GM12875 (cell line): ENCODE measurements around the gene HBM.
"Not testable (repeated sequence)": the region's sequence is repeated elsewhere in the genome, so short reads cannot be mapped to it uniquely, and the experiment has no call there.

Source experiments
- H3K4me3 ChIP-seq: one replicate; pipeline ENCODE4 v1.5.1; 2011; ENCODE audit warnings: low read depth, low read length, control low read depth
- CTCF ChIP-seq: IDR thresholded peaks from 2 replicates; pipeline ENCODE4 v1.5.1; 2011; ENCODE audit warnings: low read depth, mild to moderate bottlenecking, control low read depth, inconsistent platforms, low read length, moderate library complexity, borderline replicate concordance; ENCODE audit not compliant: insufficient read depth

HBM gene

GRCh38 chr16:166375-167121 lies 770 bp downstream of the HBM start:
- no peak overlapping the region for H3K4me3 ChIP-seq
- no peak for TF ChIP-seq CTCF

- H3K4me3 ChIP-seq = no peak overlapping the region
- TF ChIP-seq CTCF = no peak
Measured at GRCh38 chr16:167122-167690, 1.4 kb downstream of the HBM start.

GRCh38 chr16:168424-168823 lies 2.6 kb downstream of the HBM start:
- no peak for TF ChIP-seq CTCF
- H3K4me3 ChIP-seq = no peak overlapping the region

GRCh38 chr16:169014-169413 lies 3.2 kb downstream of the HBM start:
- no peak overlapping the region for H3K4me3 ChIP-seq
- no peak for TF ChIP-seq CTCF

- not testable (repeated sequence) for H3K4me3 ChIP-seq
Measured at GRCh38 chr16:170088-170507, 4.3 kb downstream of the HBM start.

- H3K4me3 ChIP-seq = no peak overlapping the region
- no peak for TF ChIP-seq CTCF
Measured at GRCh38 chr16:170788-171187, 5.0 kb downstream of the HBM start.

GRCh38 chr16:172374-172941 lies 6.7 kb downstream of the HBM start, which contains the start of gene HBA2:
HBA2 (plus strand) TSS chr16:172876; CDS start chr16:172913, 37 bp downstream.
- H3K4me3 ChIP-seq = not testable (repeated sequence)

- H3K4me3 ChIP-seq = not testable (repeated sequence)
Measured at GRCh38 chr16:173211-173854, 7.6 kb downstream of the HBM start.

- not testable (repeated sequence) for H3K4me3 ChIP-seq
Measured at GRCh38 chr16:173928-174769, 8.4 kb downstream of the HBM start.
